Esophagus squamous epithelium (tissue), 4 donors: ENCODE measurements around the gene POLR1E.

Experiments used
- POLR2A ChIP-seq, 4 donors: fragments of 450-650 bp; IDR thresholded peaks; one replicate each; pipeline ENCODE4 v1.6.1; 2017; ENCODE audit warnings: antibody characterized with exemption in 4 of 4, mild to moderate bottlenecking in 4 of 4, moderate library complexity in 3 of 4
- TF ChIP-seq, protein P1 (sequence below), 6 experiments: fragments of 450-650 bp in 4 of 6; fragments of 200-600 bp in 2 of 6; sonication (generic) in 2 of 6; IDR thresholded peaks; one replicate each; pipeline ENCODE4 v1.5.1; 2016 to 2019; ENCODE audit warnings: antibody characterized with exemption in 6 of 6, mild to moderate bottlenecking in 4 of 6, moderate library complexity in 4 of 6

DNA sequence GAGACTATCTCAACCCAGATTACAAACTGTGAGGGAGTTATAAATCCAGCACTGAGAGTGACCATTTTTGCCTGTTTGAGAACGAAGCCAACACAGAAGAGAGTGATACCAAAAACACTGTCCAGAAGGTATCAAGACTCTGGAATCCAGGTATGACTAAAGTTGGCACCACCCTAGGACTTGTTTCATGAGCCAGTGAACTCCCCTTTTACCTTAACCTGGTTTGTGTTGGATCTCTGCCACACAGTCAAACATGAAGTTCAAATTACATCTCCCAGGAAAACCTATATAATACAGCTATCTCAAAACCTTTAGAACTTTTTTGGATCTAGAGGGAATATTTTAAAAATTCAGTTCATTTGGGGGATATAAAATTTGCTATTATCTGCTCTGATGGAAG lies 31.9 kb upstream of the POLR1E start:
- TF ChIP-seq, protein P1, sequence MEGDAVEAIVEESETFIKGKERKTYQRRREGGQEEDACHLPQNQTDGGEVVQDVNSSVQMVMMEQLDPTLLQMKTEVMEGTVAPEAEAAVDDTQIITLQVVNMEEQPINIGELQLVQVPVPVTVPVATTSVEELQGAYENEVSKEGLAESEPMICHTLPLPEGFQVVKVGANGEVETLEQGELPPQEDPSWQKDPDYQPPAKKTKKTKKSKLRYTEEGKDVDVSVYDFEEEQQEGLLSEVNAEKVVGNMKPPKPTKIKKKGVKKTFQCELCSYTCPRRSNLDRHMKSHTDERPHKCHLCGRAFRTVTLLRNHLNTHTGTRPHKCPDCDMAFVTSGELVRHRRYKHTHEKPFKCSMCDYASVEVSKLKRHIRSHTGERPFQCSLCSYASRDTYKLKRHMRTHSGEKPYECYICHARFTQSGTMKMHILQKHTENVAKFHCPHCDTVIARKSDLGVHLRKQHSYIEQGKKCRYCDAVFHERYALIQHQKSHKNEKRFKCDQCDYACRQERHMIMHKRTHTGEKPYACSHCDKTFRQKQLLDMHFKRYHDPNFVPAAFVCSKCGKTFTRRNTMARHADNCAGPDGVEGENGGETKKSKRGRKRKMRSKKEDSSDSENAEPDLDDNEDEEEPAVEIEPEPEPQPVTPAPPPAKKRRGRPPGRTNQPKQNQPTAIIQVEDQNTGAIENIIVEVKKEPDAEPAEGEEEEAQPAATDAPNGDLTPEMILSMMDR (IDR thresholded peaks at IDR 0.05), result no peak
- no peak for TF ChIP-seq POLR2A (IDR thresholded peaks at IDR 0.05)
